ENCODE measurements around the gene DTX4.

Gene DTX4

DNA sequence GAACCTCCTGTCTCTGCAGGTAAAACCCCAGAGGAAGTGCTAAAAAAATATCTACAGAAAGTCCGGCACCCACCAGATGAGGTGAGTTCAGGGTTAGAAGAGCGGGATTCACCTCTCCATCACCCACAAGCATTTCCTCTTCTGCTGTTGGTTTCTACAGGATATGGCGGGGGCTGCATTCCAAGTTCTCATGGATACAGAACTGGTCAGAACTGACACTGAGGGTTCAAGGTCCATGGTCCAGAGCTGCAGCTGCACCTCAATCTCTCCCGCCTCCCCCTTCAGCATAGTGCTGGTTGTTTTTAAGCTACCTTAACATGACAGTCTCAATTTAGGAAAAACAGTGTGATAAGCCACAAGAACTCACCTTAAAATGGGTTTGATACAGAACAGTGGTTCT lies 19.2 kb downstream of the DTX4 start:
- H3K4me3 ChIP-seq (ENCODE audit: low read depth, low read length) = no peak overlapping the region
- TF ChIP-seq, protein P1, sequence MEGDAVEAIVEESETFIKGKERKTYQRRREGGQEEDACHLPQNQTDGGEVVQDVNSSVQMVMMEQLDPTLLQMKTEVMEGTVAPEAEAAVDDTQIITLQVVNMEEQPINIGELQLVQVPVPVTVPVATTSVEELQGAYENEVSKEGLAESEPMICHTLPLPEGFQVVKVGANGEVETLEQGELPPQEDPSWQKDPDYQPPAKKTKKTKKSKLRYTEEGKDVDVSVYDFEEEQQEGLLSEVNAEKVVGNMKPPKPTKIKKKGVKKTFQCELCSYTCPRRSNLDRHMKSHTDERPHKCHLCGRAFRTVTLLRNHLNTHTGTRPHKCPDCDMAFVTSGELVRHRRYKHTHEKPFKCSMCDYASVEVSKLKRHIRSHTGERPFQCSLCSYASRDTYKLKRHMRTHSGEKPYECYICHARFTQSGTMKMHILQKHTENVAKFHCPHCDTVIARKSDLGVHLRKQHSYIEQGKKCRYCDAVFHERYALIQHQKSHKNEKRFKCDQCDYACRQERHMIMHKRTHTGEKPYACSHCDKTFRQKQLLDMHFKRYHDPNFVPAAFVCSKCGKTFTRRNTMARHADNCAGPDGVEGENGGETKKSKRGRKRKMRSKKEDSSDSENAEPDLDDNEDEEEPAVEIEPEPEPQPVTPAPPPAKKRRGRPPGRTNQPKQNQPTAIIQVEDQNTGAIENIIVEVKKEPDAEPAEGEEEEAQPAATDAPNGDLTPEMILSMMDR (IDR thresholded peaks at IDR 0.05; ENCODE audit: insufficient read depth, low read depth, low read length, missing control alignments) = no peak
- DNase-seq (ENCODE audit: low read depth) = peak; percentile 30

DNA sequence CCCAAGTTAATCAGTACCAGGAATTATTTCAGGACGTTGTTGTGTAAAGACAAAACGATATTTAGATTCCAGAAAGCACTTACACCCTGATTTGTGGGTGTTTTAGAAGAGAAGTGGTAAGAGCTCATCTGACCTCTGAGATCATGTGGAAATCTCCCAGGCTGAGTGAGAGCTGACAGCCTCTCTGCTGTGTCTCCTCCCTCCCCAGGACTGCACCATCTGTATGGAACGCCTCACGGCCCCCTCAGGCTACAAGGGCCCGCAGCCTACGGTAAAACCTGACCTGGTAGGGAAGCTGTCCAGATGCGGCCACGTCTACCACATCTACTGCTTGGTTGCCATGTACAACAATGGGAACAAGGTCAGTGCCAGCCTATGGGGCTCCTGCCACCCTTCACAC lies 20.0 kb downstream of the DTX4 start:
- TF ChIP-seq, protein P1 (IDR thresholded peaks at IDR 0.05; ENCODE audit: insufficient read depth, low read depth, low read length, missing control alignments) = no peak
- no peak overlapping the region for H3K4me3 ChIP-seq (ENCODE audit: low read depth, low read length)
- no peak for DNase-seq (ENCODE audit: low read depth)

DNA sequence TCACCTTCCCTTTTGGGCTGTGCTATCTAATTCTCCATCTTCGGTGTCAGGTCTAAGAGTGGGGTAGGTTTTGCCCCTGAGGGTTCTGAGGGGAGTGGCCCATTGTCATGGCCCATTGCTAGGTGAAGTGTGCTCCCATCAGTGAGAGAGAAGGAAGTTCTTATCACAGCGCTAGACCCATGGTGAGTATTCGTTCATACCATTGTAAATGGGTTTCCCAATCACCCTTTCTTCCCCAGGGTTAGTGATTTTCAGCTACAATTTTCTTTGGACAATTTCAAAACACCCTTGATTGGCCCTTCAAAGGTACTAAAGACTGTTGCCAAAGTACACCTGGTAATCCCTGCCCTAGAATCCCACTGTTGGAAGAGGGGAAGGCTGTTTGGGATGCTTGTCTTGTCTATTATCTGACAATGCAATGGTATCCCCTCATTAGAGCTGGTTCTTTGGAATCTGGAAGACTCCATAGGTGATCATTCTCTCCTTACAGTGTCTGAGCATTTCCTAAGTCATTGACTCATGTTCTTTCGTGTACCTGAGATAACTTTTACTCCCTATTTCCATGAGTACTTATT lies 20.6 kb downstream of the DTX4 start:
- no peak overlapping the region for H3K4me3 ChIP-seq (ENCODE audit: low read depth, low read length)
- DNase-seq (ENCODE audit: low read depth) = no peak
- TF ChIP-seq, protein P1 (IDR thresholded peaks at IDR 0.05; ENCODE audit: insufficient read depth, low read depth, low read length, missing control alignments) = no peak

DNA sequence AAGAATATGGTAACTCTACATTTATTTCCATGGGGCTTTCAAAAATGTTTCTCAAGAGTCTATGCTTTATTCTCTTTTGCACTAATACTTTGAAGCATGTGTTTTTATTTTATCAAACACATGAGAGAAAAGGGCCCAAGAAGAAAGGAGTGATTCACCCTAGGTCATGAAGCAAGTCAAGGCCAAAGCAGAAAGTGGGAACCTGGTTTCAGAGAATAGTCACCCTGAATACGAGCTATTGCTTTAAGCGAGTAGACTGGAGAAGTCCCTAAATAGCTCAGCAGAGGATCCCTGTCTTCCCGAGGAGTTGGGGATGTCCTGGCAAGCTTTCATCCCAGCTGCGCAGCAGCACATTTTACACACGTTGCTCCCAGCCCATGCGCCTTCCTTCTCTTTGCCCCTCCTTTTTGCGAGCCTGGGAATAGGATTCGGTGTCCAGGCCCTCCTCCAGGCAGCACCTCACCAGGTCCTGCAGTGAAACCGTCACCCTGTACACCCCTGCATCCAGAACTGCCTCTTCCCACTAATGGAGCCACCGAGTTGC lies 21.7 kb downstream of the DTX4 start:
- DNase-seq (ENCODE audit: low read depth) = no peak
- no peak overlapping the region for H3K4me3 ChIP-seq (ENCODE audit: low read depth, low read length)
- TF ChIP-seq, protein P1 (IDR thresholded peaks at IDR 0.05; ENCODE audit: insufficient read depth, low read depth, low read length, missing control alignments) = no peak

DNA sequence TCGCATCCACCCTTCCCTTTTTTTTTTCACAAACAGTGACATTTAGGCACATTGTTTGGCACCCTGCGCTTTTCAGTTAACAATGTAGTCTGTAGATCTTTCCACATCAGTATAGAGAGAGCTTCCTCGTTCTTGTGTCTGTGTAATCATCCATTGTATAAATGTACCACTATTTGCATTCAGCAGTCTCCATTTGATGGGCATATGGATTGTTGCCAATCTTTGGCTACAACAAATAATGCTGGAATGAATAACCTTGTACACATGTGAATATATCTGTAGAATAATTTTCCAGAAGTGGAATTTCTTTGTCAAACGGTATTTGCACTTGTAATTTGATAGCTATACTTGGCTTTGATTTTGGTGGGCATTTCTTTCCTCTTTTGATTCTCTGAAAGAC lies 23.7 kb downstream of the DTX4 start:
- TF ChIP-seq, protein P1 (IDR thresholded peaks at IDR 0.05; ENCODE audit: insufficient read depth, low read depth, low read length, missing control alignments) = no peak
- H3K4me3 ChIP-seq (ENCODE audit: low read depth, low read length) = no peak overlapping the region
- DNase-seq (ENCODE audit: low read depth) = no peak

DNA sequence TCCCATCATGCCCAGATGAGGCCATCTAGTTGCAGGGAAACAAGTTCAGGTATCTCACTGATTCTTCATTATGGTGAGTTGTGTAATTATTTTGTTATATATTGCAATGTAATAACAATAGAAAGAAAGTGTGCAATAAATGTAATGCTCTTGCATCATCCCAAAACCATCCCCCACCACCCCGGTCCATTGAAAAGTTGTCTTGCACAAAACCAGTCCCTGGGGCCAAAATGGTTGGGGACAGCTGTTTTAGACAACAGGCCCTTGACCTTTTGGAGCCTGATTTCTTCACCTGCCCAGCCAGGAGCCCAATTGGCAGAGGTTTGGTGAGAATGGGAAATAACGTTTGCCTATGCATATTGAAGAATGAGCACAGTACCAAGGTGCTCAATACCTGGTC lies 24.8 kb downstream of the DTX4 start:
- DNase-seq (ENCODE audit: low read depth) = no peak
- H3K4me3 ChIP-seq (ENCODE audit: low read depth, low read length) = no peak overlapping the region
- TF ChIP-seq, protein P1 (IDR thresholded peaks at IDR 0.05; ENCODE audit: insufficient read depth, low read depth, low read length, missing control alignments) = no peak

DNA sequence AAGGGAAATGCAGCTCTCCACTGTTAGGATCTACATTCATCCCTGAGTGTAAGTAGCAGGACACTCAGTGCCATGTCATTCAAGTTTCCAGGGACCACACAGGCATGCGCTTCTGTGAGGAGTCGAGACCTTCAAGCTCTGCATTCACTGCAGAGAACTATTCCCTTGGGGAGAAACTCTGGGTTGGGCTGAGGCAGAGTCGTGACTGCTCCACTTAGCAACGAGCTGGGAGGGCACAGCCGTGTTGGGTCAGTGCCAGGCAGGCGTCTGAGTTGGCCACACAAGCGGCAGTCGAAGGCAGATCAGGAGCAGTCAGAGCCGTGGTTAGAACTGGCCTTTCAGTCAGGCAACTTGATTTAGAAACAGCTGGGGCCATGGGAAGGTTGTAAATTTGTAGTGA lies 26.1 kb downstream of the DTX4 start:
- TF ChIP-seq, protein P1 (IDR thresholded peaks at IDR 0.05; ENCODE audit: insufficient read depth, low read depth, low read length, missing control alignments) = no peak
- DNase-seq (ENCODE audit: low read depth) = no peak

More for the DNA sequence above, 26.1 kb downstream of the DTX4 start:
- no peak overlapping the region for H3K4me3 ChIP-seq (ENCODE audit: low read depth, low read length)

Data from GM12865 (cell line).